GM12873 (cell line): ENCODE data around the gene PTK6.

ENCODE experiments used
- TF ChIP-seq, protein P1 (sequence below): IDR thresholded peaks from 2 replicates; pipeline ENCODE4 v1.5.1; 2012; ENCODE audit warnings: low read depth, mild to moderate bottlenecking, moderate library complexity, low read length, control low read depth; ENCODE audit not compliant: insufficient read depth; ENCODE audit errors: missing control alignments

PTK6 gene

DNA sequence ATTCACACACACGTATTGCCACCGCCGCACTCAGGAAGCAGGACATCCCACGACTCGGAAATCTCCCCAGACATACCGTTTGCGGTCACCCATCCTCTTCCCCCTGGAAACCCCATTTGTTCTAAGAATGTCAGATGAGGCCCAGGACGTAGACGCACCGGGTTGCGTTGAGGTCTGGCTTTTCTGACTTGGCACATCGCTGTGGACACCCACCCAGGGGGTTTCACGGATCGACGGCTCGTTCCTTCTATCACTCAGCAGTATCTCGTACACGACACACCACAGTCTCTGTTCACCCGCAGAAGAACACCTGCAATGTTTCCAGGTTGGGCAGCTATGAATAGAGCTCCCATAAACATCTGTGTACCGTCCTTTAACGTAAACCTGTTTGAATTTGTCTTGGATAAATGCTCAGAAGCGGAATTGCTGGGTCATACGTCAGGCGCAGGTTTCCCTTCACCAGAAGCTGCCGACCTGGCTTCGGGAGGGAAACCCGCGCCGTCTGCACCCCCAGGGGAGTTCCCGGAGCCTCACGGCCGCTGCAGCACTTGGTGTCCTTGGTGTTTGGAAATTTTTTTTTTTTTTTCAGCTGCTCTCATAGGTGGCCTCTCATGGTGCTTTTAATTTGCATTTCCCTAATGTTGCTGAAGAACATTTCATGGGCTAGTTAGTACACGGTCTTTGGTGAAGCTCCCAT lies 29.0 kb downstream of the PTK6 start:
- TF ChIP-seq, protein P1, sequence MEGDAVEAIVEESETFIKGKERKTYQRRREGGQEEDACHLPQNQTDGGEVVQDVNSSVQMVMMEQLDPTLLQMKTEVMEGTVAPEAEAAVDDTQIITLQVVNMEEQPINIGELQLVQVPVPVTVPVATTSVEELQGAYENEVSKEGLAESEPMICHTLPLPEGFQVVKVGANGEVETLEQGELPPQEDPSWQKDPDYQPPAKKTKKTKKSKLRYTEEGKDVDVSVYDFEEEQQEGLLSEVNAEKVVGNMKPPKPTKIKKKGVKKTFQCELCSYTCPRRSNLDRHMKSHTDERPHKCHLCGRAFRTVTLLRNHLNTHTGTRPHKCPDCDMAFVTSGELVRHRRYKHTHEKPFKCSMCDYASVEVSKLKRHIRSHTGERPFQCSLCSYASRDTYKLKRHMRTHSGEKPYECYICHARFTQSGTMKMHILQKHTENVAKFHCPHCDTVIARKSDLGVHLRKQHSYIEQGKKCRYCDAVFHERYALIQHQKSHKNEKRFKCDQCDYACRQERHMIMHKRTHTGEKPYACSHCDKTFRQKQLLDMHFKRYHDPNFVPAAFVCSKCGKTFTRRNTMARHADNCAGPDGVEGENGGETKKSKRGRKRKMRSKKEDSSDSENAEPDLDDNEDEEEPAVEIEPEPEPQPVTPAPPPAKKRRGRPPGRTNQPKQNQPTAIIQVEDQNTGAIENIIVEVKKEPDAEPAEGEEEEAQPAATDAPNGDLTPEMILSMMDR = no peak

DNA sequence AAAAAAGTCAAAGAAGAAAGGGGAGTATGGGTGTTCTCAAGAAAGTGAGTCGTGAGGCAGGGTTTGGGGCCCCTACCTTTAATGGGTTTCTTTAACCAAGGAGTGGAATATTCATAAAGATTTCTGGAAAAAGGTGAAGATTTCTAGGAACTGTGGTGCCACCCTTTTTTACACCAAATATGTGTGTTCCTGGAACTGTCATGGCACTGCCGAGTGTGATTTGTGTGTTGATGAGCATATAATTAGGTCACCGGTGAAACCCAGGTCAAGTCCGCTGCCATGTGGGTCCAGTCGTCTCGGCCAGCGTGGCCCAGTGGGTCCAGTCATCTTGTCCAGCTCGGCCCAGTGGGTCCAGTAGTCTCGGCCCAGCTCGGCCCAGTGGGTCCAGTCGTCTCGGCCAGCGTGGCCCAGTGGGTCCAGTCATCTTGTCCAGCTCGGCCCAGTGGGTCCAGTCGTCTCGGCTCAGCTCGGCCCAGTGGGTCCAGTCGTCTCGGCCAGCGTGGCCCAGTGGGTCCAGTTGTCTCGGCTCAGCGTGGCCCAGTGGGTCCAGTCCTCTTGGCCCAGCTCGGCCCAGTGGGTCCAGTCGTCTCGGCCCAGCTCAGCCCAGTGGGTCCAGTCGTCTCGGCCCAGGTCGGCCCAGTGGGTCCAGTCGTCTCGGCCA lies 30.0 kb downstream of the PTK6 start:
- TF ChIP-seq, protein P1 = no peak

DNA sequence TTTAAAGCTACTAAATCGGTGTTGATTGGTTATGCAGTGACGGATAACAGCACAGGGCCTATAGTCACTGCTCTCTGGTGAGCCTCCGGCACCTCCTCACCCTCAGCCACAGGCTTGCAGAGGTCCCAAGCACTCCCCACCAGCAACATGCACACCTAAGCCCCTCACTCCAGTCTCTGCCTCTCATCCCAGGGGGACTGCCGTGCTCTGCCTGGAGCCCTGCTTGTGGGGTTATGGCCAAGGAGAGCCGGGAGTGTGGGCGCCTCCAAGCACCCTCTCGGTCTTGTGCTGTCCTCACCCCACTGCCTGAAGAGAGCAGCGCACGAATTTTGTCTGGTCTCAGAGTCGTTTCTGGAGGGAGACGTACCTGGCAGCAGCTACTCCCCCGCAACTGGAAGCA lies 31.5 kb downstream of the PTK6 start:
- TF ChIP-seq, protein P1 = no peak

DNA sequence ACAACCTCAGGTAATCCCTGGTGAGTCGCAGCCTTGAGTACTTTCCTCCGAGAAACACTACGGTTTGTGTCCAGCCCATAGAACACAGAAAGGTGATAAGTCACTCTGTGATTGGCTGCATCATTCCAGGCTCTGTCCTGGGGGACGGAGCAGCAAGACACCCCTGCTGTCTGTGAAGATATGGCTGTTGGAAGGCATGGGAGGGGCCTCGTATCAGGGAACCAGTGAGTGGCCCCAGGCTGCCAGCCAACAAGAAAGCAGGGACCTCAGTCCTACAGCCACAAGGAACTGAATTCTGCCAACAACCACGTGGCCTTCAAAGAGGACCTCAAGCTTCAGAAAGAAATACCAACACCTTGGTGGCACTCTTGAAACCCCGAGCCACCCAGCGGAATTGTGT lies 31.9 kb downstream of the PTK6 start:
- TF ChIP-seq, protein P1 = no peak

DNA sequence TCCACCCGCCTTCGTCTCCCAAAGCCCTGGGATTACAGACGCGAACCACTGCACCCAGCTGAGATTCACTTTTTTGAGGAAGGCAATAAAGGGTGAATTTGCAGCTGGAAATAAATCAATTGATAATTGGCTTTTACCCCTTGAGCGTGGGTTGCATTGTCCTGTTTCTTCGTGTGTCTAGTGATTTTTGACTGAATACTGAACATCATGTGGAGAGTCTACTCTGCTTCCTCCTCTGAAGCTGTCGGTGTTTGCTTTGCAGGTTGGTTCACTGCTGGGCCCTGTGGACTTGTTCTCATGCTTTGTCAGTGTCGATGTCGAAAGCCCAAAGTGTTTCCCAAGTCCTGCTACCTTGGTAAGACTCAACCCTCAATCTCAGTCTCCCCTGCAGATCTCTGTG lies 32.5 kb downstream of the PTK6 start:
- TF ChIP-seq, protein P1 = no peak

DNA sequence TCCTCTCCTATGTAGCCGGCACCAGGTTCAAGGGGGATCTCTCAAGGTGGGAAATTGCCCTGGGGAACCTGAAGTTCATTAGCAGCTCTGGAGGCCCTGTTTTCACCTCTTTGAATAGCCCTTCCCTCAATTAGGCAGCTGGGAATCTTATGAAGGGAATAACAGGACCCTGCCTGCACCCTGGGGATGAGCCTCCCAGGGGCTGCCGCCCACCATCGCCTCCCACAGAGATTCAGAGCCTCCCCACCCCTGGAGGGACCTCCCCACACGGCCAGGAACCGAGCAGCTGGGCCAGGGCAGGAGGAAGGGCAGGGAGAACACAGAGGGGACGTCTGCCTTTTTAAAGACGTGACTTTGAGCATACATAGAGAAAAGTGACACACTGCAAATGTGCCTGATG lies 33.7 kb downstream of the PTK6 start:
- TF ChIP-seq, protein P1 = no peak

DNA sequence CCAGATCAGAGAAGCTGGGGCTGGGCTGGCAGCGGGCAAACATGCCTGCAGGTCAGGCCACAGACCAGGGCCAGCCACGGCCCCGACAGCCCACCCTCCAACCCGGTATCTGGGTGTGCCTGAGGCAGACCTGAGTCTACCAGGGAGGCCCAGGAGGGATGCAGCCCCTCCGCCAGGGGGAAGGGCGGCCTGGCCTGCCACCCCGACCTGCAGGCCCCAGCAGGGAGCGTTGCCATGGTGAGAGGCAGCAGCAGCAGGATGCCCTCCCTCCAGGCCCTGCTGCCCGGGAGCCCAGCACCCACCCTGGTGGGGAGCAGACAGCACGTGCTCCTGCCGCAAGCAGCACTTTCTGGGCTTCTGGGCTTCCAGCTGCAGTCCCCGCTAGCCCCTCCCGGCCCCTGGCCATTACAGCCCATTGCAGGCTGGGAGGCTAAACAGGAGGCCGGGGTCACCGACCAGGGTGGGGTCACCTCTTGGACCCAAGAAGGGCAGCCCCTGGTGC lies 34.5 kb downstream of the PTK6 start:
- TF ChIP-seq, protein P1 = no peak
